NCI-H510A (cell line): ENCODE data around the gene ACSL6.

Experiments
- DNase-seq: peaks from one replicate; lab custom pipeline; 2025; lab: John Stamatoyannopoulos, UW

Gene ACSL6

DNA sequence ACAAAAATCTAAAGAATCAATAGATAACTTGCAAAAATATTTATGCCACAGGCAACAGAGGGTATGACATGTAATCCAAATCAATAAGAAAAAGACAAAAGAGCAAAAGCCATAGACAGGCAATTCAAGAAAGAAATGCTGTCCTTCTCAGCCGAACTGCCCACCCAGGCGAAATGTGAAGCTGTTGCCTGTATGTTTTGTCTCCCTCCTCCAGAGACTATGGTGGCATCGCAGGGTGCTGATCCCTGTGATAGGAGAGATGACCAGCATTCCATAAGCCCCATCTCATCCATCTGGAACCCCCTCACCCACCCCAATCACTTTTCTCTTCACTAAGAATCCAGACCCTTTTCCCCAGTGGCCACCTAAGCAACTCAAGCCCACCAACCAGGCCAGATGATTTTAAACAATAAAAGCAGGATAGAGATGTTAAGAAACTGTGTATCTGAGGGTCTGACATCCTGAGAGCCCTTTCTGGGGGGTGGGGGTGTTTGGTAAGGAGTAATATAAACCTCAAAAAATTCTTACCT is 5.3 kb upstream of the ACSL6 start:
- no peak for DNase-seq

DNA sequence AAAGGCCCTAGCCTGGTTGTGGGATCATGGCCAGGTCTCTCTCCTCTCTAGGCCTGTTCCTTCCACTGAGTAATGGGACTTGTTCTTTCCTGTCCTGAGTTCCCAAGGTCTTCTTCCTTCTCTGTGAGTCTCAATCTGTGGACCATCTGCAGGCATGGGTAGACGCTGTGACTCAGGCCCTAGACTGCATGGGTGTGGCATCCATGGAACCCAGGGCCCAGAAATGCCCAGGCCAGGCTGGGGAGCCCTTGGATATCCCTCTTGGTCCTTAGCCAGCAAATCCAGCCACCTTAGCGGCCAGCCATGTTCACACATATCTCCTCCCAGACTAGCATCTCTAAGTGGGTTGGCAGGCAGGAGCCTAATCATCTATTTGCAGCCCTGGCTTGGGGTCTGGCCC is 2.3 kb upstream of the ACSL6 start:
- no peak for DNase-seq

DNA sequence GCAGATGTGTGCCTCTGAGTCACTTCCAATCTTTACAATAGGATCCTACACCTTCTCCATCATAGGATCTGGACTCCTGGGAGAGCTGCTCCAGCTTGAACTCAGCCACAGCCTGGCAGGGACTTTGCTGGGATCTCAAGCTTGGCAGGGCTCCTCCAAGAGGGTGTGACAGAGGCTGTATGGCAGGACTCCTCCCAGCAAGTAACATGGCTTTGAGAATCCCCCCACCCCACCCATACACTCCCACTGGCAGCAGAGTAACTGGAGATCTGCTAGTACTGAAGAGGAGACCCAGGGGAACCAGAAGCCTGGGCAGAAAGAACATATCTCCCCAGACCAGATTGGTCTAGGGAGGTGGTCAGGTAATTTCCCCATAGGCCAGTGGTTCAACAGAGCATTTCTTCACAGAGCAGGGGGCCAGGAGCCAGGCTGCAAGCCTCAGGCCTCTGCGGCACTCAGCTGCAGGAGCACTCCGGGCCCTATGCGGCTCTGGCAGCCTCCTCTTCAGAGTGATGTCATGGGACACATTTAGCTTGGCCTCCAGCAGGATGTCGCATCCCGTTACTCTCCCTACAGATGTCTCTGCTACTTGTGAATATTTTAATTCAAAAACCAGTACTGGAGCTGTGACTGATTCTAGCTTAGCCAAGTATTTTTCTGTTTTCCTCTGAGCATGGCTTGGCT is 1.7 kb upstream of the ACSL6 start:
- no peak for DNase-seq

DNA sequence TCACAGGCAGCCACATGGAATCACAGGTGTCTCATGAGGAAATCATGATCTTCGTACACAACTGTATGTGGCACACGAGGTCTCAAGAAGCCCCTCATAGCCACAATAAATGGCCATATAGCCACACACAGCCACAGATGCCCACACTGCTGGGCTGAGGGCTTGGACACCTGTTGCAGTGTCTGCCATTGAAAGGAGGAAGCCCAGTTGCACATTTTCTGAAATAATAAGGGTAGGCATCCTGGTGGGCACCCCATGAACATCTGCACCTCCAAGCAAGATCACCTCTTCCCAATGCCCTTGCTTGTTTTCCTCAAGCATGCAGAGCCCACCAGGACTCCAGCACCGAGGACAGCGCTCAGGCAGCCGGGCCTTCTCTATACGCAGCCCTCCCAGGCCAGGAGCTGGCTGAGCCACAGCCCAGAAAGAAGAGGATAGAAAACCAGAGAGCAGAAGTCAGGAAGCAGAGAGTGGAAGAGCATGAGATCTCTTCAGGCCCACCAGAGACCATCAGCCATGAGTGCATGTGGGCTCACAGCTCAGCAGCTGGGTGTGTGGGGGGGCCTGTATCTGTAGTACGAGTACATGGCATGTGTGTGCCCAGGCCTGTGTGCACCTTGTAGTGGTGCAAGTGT is 1.0 kb upstream of the ACSL6 start:
- no peak for DNase-seq

DNA sequence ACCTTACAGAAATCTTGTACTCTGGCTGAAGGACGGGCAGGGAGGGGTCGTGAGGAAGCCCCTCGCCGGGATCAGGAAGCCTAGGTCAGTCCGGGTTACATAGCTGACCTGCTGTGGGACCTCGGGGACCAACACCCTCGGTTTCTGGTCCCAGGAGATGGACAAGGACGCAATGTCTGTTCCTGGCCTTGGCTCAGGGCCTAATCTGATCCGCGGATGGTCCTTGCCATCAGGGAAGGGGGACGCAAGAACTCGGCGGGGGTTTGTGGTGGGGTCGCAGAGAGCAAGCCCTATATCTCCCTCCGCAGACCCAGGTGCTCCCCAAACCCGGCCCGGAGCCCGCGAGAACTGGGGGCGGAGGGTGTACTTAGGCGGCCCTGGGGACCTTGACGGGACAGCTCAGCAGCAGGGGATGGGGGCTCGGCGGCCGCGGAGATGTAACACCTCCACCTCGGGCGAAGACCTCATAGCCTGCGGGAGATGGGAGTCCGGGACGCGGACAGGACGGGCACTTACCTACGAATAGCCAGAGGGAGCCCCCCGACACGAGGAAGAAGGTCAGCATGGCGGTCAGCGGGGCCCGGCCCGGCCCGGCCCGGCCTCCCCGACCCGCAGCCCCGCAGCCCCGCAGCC is 353 bp downstream of the ACSL6 start:
- no peak for DNase-seq

DNA sequence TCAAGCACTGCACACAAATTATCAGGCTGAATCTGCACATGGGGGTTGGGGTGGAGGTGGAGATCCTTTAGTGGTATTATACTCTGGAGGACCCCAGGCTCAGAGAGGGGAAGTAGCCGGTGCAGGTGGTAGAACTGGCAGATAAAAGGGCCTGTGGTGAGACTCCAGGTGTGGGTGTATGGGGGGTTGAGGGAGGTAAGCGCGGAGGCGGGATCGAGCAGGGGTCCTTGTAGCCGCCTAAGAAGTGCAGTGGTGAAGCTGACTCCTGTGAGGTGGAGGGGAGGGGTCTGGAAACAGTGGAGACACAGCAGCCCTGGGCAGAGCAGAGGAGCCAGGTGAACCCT is 841 bp downstream of the ACSL6 start:
- DNase-seq, result no peak

DNA sequence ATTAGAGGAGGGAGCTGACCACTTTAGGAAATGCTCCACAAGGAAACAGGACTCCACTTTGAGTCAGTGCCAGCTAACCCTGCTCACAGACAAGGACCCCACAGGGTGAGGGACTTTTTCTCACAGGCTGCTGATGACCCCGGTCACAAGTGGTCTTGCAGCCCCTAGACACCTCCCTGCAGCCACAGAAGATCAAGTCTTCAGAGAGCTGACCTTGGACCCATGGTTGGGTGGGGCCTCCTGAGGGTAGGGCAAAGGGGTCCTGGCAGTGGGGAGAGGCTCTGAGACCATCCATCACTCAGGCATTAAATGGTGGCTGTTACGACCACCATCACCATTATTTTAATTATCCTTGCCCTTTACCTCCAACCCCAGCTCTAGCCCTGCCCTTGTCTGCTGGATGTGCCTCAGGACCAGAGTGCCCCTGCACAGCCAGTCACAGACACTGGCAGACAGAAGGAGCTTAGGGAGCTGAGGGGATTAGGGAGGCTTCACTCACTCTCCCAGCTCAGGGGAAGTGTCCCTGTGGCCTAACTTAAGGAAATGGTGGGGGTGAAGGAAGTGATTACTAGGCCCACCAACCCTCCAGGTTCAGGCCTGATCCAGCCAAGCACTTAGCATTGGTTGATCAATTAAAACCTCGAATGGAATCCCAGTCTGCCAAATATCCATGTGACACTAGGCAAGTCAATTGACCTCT is 1.6 kb downstream of the ACSL6 start:
- no peak for DNase-seq

DNA sequence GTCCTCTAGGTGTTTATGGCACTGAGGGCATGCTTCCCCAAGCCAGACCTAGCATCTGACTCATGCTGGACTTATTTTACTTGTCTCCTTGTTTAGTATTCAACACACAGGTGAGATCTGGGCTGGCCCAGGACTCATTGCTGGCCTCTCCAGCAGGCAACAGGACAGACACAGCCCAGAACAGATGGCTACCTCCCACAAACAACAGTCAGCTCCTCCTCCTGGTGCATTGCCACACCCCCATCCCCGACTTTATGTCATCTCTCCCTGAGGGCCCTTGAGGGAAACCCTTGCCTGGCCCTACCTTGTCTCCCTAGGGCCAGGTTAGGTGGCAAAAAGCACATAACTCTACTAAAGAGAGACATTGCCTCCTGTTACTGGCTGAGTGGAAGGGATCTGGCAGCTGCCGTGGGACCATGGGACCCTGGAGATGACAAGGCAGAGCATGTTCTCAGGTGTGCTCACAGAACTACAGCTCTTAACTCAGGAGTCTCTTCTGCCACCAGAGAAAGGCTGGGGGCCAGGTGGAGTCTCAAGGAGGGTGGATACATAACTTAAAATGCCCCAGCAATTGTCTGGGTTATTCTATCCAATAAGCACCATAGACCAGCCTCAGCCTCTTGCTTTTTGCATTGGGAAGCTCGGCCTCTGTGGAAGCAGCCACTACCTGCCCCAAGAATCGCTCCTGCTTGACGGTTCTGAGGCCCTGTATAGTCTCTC is 2.3 kb downstream of the ACSL6 start:
- no peak for DNase-seq

DNA sequence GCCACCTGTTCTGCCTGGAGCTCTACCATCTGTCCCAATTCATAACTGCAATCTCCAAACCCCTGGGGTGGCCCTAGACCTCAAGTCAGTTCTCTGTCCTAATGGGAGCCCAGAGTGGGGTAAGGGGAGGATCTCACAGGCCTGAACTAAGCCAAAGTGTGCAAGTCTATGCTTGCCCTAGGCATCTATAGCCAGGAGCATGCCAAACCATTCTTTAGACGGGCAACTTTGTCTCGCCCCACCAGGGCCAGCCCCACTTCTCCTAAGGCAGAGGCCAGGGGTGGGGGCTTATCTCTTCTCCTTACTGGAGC is 3.3 kb downstream of the ACSL6 start:
- no peak for DNase-seq

DNA sequence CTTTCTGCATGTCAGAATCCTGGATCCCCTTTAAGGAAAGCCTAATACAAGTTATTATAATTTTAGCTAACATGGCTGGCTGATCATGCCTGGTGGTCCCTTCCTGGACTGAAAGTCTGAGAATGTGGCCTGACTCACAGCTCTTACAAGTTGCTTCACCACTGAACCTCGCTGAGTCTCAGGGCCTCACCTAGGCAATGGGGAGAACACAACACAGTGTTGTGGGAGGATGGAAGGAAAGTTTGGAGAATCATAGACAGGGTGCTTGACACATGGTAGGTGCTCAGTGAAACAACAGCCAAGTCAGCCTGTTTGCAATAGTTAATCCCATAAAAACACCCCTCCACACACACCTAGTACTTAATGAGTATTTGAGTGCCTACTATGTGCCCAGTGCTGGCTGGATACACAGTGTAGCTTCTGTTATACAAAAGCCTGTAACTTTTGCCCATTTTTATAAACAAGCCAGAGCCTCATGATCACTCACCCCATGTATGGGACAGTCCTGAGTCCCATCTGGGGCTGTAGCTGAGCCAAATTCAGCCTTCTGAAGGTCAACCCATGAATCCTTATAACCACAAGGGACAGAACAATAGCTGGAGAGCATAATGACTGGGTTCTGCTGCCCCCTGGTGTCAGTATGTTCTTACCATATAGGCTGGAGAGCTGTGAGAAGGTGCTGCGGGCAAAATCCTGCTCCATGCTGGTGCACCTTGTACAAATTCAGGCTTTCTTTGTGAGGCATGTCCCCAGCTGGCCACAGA is 3.9 kb downstream of the ACSL6 start:
- peak; percentile 52 for DNase-seq

DNA sequence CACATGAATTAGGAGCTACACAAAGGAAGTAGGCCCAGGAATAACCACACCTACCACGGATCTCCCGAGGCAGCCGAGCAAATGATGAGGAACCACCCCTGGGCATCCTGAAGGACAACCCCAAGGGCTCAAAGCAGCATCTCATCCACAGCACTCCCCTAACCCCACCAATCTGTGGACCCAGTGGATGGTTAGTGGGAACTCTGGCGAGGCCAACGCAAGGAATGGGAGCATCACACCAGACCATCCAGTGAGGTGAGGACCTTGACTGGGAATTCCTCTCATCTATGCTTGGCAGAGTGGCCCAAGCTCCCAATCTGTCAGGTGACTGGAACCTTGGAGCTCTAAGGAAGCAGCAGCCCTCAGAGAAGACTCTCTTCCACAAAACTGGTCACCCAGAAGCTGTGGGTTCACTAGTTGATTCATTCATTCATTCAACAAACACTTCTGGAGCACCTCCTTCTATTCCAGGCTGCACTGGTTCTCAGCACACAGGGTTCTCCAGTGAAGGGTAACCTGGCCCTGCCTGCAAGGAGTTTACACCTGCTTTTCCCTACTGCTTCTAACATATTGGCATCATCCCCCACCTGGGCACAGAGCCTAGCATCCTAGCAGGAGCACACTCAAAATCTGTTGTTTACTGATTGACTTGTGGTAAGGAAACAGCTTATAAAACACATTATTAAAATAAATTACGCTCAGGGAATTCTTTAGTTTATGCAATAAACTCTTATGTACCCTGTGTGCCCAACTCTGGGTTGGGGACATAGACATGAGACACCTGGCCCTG is 4.9 kb downstream of the ACSL6 start:
- no peak for DNase-seq

DNA sequence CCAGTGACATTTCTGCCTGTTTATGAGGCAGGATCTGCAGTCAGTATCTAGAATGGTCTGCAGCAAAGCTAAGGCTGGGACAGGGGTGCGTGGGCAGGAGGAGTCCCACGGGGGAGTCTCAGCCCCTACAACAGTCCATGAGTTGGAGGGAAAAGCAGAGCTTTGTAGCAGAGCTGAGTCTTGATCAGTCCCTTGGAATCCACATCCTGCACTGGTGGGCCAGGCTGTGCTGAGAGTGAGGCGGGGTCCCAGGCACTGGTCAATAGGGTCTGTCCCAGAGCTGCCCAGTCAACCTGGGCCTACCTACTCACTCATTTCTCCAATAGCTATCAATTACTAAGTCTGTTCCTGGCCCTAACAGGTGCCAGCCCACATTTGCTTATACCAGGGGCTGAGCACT is 5.9 kb downstream of the ACSL6 start:
- no peak for DNase-seq

DNA sequence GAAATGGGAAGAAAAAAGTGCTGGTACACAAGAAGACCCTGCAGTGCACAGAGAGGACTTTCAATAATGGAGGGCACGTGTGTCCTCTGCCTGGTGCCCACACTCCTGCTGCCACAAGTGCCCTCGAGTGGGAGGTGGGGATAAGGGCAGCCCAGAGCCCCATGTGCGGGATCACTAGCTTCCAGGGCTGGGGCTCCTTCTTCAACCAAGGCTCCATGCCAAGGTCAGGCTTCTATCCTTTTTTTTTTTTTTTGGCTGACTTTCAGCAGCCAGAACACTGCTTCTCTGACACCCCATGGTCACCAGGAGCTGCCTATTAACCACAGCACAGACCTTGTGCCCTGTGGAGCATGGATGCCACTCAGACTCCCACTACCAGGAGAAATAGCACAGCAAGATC is 7.5 kb downstream of the ACSL6 start:
- DNase-seq, result no peak

DNA sequence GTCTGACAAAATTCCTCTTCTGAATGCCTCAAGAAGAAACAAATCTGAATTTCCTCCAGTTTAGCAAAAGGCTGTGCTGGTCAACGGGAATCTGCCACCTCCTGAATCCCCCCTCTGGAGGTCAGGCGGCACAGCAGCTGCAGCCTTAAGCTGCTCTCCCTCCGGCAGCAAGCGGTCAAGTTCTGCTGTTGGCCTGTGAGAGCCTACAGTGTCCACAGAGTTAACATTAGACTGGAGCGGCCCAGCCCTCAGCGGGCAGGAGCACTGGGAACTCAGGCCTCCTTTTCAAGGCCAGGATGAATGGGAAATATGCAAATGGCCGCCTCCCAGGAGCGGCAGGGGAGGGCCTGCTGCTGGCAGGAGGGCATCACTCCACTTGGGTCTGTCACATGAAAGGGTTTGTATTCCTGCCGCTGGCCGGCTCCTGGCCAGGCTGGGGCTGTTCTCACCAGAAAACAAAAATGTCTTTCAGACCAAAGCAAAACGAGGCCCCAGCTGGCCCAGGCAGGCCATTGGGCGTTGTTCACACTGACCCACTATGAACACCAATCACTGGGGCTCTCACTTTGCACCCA is 8.2 kb downstream of the ACSL6 start:
- no peak for DNase-seq

DNA sequence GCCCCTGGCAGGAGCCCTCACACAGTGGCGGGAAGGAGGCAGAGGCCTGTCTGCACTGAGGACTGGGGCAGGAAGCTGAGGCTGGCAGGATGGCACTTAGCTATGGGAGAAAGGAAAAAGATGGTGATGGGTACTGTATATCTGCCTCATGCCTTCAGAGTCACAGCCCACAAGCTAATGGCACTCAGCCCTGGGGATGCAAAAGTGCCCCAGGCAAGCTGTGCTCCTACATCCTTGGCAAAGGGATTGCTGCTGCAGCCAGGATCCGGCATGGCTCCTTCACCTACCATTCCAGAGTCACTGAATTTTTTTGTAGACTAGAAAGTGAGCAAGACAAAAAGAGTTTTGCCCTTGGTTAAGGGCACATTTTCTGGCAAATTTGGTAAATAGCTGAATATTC is 8.7 kb downstream of the ACSL6 start:
- no peak for DNase-seq

DNA sequence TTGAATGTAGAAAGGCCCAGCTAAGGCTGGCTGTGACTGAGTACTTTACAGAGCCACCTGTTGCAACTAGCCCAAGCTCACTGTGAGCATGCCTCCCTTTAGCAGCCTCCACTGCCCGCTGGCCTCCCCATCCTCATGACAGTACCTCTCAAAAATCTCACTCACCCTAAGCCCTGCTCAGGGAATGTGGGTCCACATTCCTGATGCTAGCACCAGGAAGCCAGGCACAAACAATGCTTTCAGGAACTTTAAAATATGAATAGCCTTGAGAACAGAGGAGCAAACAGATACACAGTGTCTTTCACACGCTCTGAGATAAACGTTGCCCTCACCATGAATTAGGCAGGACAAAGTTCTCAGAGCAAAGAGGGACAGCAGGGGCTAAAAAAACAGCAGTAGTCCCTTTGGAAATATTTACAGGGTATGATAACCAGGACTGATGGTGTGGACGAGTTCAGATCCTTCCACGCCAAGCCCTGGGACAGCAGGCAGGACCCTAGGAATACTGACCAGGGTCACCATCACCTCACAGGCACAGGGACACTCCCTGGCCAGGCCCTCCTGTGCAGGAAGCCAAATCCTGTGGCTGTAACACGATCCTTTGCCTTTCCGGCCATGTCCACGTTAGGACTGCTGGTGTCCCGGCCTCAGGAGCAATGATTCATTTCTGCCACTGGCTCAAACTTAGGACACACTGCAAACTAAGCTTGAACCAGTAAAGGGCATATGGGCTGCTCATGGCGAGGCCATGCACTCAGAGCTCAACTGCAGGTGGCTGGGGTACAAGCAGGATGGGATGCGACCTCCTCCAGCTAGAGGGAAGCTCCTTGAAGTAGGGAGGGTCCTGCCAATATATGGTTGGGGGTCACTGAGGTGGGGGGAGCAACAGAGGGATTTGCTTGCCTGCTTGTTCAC is 9.6 kb downstream of the ACSL6 start:
- DNase-seq, result no peak

DNA sequence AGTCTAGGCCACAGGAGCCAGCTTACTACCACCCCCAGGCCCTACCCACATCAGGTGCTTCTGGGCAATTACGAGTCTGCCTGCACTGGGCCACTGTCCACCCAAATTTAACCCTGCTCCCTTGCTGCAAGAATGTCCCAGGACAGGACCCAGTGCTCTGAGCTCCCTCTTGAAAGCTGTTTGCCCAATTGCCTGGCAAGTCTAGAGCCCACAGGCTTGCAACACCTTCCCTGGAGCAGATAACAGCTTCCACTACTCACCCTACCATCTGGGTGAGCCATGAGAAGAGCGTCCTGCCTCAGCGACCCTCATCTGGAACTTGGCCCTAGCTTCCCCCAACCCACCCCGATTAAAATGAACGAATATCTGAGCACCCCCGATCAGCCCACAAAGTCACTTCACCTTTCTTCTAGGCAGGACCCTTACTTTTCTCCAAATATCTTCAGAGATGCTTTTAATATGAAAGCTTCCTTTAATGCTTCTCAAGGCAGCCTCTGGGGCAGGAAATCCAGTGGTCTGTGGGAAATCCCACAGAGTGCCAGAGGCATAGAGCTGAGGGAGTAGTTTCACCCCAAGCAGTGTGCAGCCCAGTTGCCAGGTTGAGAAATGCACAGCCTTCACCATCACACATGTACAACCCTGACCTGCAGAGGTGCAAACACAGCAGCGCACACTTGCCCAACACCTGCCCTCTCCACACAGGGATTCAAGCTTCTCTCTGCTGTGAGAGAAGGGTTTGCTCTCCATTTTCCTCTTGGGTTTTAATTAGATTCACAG is 10.6 kb downstream of the ACSL6 start:
- DNase-seq, result no peak

DNA sequence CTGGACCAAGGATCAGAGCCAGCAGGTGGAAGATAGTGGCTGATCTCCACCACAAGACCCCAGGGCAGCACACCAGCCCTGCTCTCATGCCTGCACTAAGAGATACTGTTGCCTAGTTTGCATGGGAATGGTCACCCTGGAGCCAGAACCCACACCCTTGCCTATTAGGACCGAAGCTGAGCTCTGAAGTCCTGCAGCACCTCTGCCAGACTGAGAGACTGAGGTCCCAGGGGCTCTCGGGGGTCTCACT is 11.3 kb downstream of the ACSL6 start:
- no peak for DNase-seq
